RWPE2 (cell line): ENCODE measurements around the gene CDH7.

Experiments
- ATAC-seq: fragments of 200-7000 bp; cut with Tn5 transposase; 3 replicates; pipeline ENCODE4 v1.9.1; 2021; ENCODE audit warnings: low read depth
- DNase-seq: peaks from one replicate; pipeline ENCODE4 v3.0.0-alpha.2; 2020; ENCODE audit warnings: low spot score
- H3K27ac ChIP-seq: fragments of 450-650 bp; 2 replicates; pipeline ENCODE4 v1.5.1; 2017; ENCODE audit warnings: mild to moderate bottlenecking; ENCODE audit not compliant: poor library complexity, severe bottlenecking
- H3K27me3 ChIP-seq: fragments of 250-450 bp; sonication (Bioruptor Pico); 2 replicates; pipeline ENCODE4 v1.5.1; 2021; ENCODE audit warnings: mild to moderate bottlenecking, moderate library complexity; ENCODE audit not compliant: insufficient read depth, poor library complexity, severe bottlenecking
- H3K36me3 ChIP-seq: fragments of 250-450 bp; sonication (Bioruptor Pico); 2 replicates; pipeline ENCODE4 v1.5.1; 2020; ENCODE audit warnings: low read depth, mild to moderate bottlenecking, moderate library complexity
- H3K4me1 ChIP-seq: fragments of 250-450 bp; sonication (Bioruptor Pico); 2 replicates; pipeline ENCODE4 v1.5.1; 2021; ENCODE audit warnings: mild to moderate bottlenecking, moderate library complexity; ENCODE audit not compliant: insufficient read depth, poor library complexity, severe bottlenecking
- H3K4me3 ChIP-seq: fragments of 250-450 bp; sonication (Bioruptor Pico); 2 replicates; pipeline ENCODE4 v1.5.1; 2021; ENCODE audit warnings: mild to moderate bottlenecking, moderate library complexity; ENCODE audit not compliant: severe bottlenecking
- H3K9me3 ChIP-seq: fragments of 250-450 bp; sonication (Bioruptor Pico); 2 replicates; pipeline ENCODE4 v1.5.1; 2021; ENCODE audit warnings: mild to moderate bottlenecking, moderate library complexity; ENCODE audit not compliant: severe bottlenecking
- TF ChIP-seq, protein P1 (sequence below): fragments of 450-650 bp; IDR thresholded peaks from one replicate; pipeline ENCODE4 v1.5.1; 2017; ENCODE audit warnings: mild to moderate bottlenecking, moderate library complexity; ENCODE audit not compliant: poor library complexity, severe bottlenecking

Gene CDH7

DNA sequence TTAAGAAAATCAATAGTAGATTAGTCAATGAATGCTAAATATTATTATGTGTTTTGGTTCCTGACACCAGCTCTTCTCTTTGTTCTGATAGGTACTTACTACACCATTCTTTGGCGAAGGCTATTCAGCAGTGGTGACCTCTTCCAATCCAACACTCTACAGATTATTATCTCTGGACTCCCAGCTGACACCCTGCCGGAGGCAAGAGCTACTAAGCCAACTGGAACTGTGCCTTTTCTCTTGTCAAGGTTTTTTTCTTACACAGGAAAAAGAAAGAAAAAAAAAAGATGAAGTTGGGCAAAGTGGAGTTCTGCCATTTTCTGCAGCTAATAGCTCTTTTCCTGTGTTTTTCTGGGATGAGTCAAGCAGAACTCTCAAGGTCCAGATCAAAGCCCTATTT is 11.7 kb downstream of the CDH7 start:
- Histone ChIP-seq H3K9me3 (no peaks in the 10 kb centered on the region), H3K27ac (no peak overlapping the region), H3K27me3 (no peaks in the 10 kb centered on the region), H3K4me1 (no peaks in the 10 kb centered on the region), H3K36me3 (no peaks in the 10 kb centered on the region), H3K4me3 (no peak overlapping the region)
- DNase-seq (no peak), ATAC-seq (no peak)
- TF ChIP-seq, protein P1, sequence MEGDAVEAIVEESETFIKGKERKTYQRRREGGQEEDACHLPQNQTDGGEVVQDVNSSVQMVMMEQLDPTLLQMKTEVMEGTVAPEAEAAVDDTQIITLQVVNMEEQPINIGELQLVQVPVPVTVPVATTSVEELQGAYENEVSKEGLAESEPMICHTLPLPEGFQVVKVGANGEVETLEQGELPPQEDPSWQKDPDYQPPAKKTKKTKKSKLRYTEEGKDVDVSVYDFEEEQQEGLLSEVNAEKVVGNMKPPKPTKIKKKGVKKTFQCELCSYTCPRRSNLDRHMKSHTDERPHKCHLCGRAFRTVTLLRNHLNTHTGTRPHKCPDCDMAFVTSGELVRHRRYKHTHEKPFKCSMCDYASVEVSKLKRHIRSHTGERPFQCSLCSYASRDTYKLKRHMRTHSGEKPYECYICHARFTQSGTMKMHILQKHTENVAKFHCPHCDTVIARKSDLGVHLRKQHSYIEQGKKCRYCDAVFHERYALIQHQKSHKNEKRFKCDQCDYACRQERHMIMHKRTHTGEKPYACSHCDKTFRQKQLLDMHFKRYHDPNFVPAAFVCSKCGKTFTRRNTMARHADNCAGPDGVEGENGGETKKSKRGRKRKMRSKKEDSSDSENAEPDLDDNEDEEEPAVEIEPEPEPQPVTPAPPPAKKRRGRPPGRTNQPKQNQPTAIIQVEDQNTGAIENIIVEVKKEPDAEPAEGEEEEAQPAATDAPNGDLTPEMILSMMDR, result no peak

DNA sequence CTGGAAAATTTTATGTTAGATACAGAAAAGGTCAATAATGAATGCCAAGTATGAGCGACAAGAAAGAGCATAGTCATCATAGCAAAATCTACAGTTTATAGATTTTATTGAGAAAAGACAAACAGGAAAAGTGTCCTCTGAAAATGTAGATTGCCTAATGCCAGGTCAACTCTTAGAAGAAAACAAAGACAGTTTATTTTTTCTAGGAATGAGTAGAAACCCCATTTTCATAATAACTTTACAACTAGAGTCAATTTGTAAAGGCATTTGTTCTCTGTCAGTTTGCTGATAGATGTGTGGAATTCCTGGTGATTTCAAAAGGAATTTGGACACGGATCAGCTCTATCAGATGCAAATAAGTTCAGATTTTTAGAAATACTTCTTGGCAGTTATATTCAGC is 16.6 kb downstream of the CDH7 start:
- Histone ChIP-seq H3K4me1 (no peaks in the 10 kb centered on the region), H3K27me3 (no peaks in the 10 kb centered on the region), H3K27ac (no peak overlapping the region), H3K4me3 (no peak overlapping the region), H3K9me3 (no peaks in the 10 kb centered on the region), H3K36me3 (no peaks in the 10 kb centered on the region)
- ATAC-seq, result no peak
- DNase-seq, result no peak
- TF ChIP-seq, protein P1, result no peak

- H3K4me3 ChIP-seq, result no peak overlapping the region
- H3K27me3 ChIP-seq, result no peaks in the 10 kb centered on the region
- DNase-seq (no peak), ATAC-seq (no peak)
- H3K4me1 ChIP-seq, result no peaks in the 10 kb centered on the region
- H3K36me3 ChIP-seq, result no peaks in the 10 kb centered on the region
- no peaks in the 10 kb centered on the region for H3K9me3 ChIP-seq
- TF ChIP-seq, protein P1, result no peak
- H3K27ac ChIP-seq, result no peak overlapping the region
Observed at GRCh38 chr18:65768120-65768778, 17.4 kb downstream of the CDH7 start.

DNA sequence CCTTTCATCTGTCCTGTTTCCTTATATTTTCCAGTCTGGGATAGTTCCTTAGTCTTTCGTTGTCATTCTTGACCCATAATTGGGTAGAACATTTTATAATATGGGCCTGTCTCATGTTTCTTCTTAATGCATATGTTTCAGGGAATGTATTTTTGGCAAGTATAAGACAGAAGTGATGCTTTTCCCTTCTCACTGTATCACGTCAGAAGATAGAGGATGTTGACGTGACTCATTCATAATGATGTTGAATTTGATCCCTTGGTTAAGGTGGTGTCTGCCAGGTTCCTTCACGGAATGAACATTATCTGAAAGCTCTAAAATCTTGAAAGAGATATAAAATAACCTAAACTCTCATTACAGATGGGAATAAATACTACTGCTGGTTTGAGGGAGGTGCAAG is 18.8 kb downstream of the CDH7 start:
- Histone ChIP-seq H3K4me1 (no peaks in the 10 kb centered on the region), H3K27ac (no peak overlapping the region), H3K9me3 (no peaks in the 10 kb centered on the region), H3K4me3 (no peak overlapping the region), H3K27me3 (no peaks in the 10 kb centered on the region), H3K36me3 (no peaks in the 10 kb centered on the region)
- TF ChIP-seq, protein P1, result no peak
- DNase-seq (no peak), ATAC-seq (no peak)

- Histone ChIP-seq H3K4me1 (no peaks in the 10 kb centered on the region), H3K9me3 (no peaks in the 10 kb centered on the region), H3K27me3 (no peaks in the 10 kb centered on the region), H3K36me3 (no peaks in the 10 kb centered on the region), H3K4me3 (no peak overlapping the region), H3K27ac (no peak overlapping the region)
- ATAC-seq, result no peak
- no peak for DNase-seq
- TF ChIP-seq, protein P1, result no peak
Observed at GRCh38 chr18:65786474-65786873, 35.7 kb downstream of the CDH7 start.
